Mucosa of descending colon (tissue), 3 donors: ENCODE measurements around the gene ABL1. TPM values are rescaled to one million over a fixed set of nuclear protein-coding genes. Genes with fewer than 3 reads are reported as not detected.
A peak's percentile ranks its signal among the peaks of the same experiment; 100 is the strongest.

Source experiments
- ATAC-seq: fragments of 200-7000 bp; cut with Tn5 transposase; one replicate; pipeline ENCODE4 v1.9.1; 2020; ENCODE audit warnings: mild to moderate bottlenecking, moderate library complexity
- DNase-seq, 3 donors: peaks; one replicate each; pipeline ENCODE4 v3.0.0-alpha.2; 2020
- H3K36me3 ChIP-seq: fragments of 200-600 bp; one replicate; pipeline ENCODE4 v1.8.0; 2021; ENCODE audit warnings: low read depth, mild to moderate bottlenecking
- H3K4me1 ChIP-seq: fragments of 200-600 bp; one replicate; pipeline ENCODE4 v1.8.0; 2021; ENCODE audit warnings: low read depth, mild to moderate bottlenecking
- H3K4me3 ChIP-seq: fragments of 200-600 bp; one replicate; pipeline ENCODE4 v1.8.0; 2021; ENCODE audit warnings: mild to moderate bottlenecking
- H3K9me3 ChIP-seq: fragments of 200-600 bp; one replicate; pipeline ENCODE4 v1.8.0; 2021; ENCODE audit warnings: mild to moderate bottlenecking
- intact Hi-C, 2 donors: fragments of 100-400 bp; cut with DNase I in 1 of 2; cut with micrococcal nuclease in 1 of 2; formaldehyde crosslinking; loops; one replicate each; pipeline versions ENCODE4 v1.11.0 to v1.11.1; 2022; cut with DNase I, micrococcal nuclease
- total RNA-seq, 3 donors: library from RNA; stranded (reverse); fragmentation: NEBNext Ultra II Directional in 2 of 3; extraction: Animal tissue kit (Norgen Biotek cat#: 25700) in 2 of 3; gene quantifications; one replicate each; pipeline versions ENCODE4 v1.2.1 to v1.2.4, GENCODE V29; 2021 to 2023
- TF ChIP-seq, protein P1 (sequence below): fragments of 200-600 bp; IDR thresholded peaks from one replicate; pipeline ENCODE4 v1.8.0; 2022; ENCODE audit warnings: antibody characterized with exemption, mild to moderate bottlenecking
- donor health status: DM: no; HTN: no; CAD: no; lungs with moderate emphysema.
- donor health status: DM: no; HTN: no; CAD: no.
- donor health status: DM: no; HTN: yes; CAD: no.

Gene ABL1
- total RNA-seq, 3 donors from 2014 or later: 86.6 to 147 (median 91.4) TPM

DNA sequence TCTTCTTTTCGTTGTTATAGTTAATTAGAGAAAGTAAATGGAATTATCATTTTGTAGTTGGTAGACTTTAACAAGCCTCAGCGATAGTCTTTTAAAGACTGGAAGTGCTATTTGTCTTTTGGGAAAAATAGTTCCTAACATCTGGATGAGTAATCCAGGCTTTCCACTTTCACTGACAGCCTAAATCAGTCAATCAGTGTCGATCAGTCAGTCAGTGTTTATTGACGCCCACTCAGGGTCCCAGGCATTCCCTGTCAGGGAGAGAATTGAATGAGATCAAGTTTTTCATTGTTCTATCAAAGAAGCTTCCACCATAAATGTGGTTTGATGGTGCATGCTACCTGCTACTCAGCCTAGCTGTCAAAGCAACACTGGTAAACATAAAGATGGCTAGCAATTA is 2.6 kb downstream of the ABL1 start:
- Histone ChIP-seq H3K4me1 (peaks cover 42% of the 10 kb centered on the region), H3K9me3 (no peaks in the 10 kb centered on the region), H3K36me3 (no peaks in the 10 kb centered on the region), H3K4me3 (no peak overlapping the region)
- intact Hi-C loops: no loop called here
- TF ChIP-seq, protein P1, sequence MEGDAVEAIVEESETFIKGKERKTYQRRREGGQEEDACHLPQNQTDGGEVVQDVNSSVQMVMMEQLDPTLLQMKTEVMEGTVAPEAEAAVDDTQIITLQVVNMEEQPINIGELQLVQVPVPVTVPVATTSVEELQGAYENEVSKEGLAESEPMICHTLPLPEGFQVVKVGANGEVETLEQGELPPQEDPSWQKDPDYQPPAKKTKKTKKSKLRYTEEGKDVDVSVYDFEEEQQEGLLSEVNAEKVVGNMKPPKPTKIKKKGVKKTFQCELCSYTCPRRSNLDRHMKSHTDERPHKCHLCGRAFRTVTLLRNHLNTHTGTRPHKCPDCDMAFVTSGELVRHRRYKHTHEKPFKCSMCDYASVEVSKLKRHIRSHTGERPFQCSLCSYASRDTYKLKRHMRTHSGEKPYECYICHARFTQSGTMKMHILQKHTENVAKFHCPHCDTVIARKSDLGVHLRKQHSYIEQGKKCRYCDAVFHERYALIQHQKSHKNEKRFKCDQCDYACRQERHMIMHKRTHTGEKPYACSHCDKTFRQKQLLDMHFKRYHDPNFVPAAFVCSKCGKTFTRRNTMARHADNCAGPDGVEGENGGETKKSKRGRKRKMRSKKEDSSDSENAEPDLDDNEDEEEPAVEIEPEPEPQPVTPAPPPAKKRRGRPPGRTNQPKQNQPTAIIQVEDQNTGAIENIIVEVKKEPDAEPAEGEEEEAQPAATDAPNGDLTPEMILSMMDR: no peak
- ATAC-seq (no peak), DNase-seq (no peak)

DNA sequence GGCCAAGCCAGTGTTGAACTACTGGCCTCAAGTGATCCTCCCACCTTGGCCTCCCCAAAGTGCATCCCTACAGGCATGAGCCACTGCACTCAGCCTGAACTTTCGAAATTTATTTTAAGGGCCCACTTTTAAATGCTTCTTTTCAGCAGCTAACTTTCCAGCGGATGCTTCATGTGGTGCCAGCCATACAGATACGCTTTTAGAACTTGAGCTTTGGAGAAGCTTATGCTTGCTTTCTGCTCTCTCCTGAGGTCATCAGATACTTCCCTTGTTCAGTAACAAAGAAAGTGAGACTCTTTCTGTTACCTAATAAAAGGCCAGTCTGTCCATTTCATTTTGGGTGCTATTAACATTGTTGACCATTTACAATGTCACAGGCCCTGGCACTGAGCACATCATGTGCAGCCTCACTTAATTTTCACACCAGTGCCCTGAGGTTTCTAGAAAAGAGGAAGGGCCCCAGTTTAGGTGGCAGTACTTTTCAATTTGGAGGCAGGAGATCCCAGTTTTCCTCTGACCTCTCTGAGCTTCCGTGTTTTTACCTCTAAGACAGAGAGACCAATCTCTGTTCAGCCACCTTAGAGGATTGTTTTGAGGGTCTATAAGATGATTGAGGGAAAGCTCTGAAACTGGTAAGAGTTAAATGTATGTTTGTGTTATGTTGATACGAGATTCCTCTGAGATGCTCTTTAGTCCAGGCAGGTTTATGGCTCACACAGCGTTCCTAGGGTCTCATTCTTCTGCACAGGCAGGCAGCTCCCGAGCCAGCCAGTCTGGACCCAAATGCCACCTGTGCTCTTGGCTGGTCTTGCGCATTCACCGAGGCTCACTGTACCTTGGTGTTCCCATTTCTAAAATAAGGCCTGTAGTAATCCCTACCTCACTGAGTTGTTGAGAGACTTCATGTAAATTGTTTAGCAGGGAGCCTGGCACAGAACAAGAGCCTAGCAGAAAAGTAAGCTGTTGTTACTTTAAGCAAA is 4.4 kb downstream of the ABL1 start:
- H3K36me3 ChIP-seq: no peaks in the 10 kb centered on the region
- ATAC-seq: no peak
- DNase-seq: no peak
- intact Hi-C loops: no loop called here
- H3K9me3 ChIP-seq: no peaks in the 10 kb centered on the region
- TF ChIP-seq, protein P1: no peak
- H3K4me3 ChIP-seq: no peak overlapping the region
- peaks cover 44% of the 10 kb centered on the region for H3K4me1 ChIP-seq

GRCh38 chr9:130842545-130842944 is 7.5 kb downstream of the ABL1 start:
- DNase-seq: no peak
- Histone ChIP-seq H3K36me3 (no peaks in the 10 kb centered on the region), H3K4me3 (no peak overlapping the region), H3K9me3 (no peaks in the 10 kb centered on the region), H3K4me1 (peaks cover 35% of the 10 kb centered on the region)
- TF ChIP-seq, protein P1: no peak
- peak; percentile 17 for ATAC-seq
- intact Hi-C loops: no loop called here

DNA sequence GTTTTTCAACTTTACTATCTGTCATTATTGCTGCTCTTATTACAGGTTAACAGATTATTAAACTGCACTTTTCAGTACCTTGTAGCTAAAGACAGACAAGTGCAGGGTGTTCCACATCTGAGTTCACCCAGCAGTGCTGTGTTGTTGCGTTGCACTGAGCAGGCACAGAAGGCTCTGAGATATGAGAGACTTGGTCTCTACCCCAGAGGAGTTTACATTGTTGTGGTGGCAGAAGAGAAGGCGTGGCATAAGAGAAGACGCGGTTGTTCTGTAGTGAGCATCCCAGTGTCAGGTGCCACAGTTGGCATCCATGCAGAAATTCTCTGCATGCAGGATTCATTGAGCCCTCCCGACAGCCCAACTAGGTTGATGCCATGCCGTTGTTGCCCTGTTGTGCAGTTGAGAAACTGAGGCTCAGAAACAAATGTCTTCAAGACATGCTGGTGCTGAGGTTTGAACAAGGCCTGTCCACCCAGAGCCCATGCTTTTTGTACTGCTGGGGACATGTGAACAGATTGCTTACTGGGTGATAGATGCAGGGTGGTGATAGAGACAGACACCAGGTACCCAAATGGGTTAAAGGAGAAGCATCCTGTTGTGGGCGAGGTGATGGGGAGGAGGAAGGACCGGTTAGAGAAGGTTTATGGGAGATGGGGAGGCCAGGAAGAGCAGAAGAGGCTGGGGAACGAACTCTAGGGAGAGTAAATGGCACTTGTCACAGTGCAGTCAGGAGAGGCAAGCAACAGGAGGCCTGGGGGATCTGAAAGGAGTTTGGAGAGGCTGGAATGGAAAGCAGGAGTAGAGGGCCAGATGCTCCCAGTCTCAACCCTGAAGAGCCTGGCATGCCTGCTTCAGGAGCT is 8.2 kb downstream of the ABL1 start:
- no peak for DNase-seq
- intact Hi-C loops: no loop called here
- Histone ChIP-seq H3K4me3 (no peak overlapping the region), H3K36me3 (no peaks in the 10 kb centered on the region), H3K9me3 (no peaks in the 10 kb centered on the region), H3K4me1 (peaks cover 35% of the 10 kb centered on the region)
- TF ChIP-seq, protein P1: no peak
- no peak for ATAC-seq

GRCh38 chr9:130844044-130844451 is 9.0 kb downstream of the ABL1 start:
- intact Hi-C loops: no loop called here
- Histone ChIP-seq H3K36me3 (no peaks in the 10 kb centered on the region), H3K4me3 (no peak overlapping the region), H3K4me1 (peaks cover 34% of the 10 kb centered on the region), H3K9me3 (no peaks in the 10 kb centered on the region)
- DNase-seq: no peak
- no peak for ATAC-seq
- TF ChIP-seq, protein P1: no peak
